HG02571 (cell line): ENCODE measurements around the gene TOX2.

Source experiments
- ATAC-seq: cut with Tn5 transposase; IDR thresholded peaks from one replicate; pipeline ENCODE4 v1.9.1; 2021; ENCODE audit warnings: mild to moderate bottlenecking, moderate library complexity; ENCODE audit not compliant: unreplicated experiment

Gene TOX2

GRCh38 chr20:43994486-43995100, 79.9 kb downstream of the TOX2 start:
- ATAC-seq = no peak

GRCh38 chr20:43995645-43996044, 81.0 kb downstream of the TOX2 start:
- ATAC-seq = no peak

DNA sequence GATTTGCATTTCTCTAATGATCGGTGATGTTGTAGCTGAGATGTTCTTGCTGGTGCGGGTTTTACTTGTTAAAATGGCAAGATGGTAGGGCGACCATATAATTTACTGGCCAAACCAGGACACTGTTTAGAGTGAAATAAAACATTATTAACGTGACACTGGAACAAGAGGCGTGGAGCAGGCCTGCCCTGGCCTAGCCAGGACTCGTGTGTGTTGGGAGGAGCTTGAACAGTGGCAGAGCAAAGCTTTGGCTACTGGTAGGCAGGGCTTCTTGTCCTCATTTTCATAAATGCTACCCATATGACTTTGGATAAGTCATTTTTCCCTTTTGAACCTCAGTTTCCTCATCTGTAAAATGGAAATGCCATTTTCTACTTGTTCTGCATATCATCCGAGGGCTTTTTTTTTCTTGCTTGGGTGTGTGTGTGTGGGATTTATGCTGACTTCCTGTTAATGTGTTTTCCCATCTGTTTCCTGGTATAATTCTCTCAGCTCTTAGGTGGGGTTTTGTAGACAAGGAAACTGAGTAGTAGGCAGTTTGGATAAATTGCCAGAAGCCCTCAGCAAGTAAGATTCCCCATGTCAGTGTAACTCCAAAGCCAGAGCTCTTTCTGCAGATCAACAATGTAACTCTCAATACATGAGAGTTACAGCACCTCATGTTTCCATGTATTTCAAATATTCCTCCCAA, 81.7 kb downstream of the TOX2 start:
- no peak for ATAC-seq

DNA sequence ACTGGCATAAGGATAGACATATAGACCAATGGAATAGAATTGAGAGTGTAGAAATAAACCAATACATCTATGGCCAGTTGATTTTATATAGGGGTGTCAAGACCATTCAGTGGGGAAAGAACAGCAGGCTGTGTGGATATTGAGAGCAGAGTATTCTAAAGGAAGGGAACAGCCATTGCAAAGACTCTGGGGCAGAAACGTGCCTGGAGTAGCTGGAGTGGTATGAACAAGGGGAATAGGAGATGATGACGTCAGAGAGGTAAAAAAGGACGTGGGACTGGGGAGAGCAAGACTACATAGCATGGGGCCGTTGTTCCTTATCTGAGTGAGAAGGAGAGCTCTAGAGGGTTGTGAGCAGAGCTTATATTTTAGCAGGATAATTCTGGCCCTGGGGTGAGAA, 85.2 kb downstream of the TOX2 start:
- no peak for ATAC-seq

GRCh38 chr20:44001667-44002596, 87.3 kb downstream of the TOX2 start:
- ATAC-seq = no peak

DNA sequence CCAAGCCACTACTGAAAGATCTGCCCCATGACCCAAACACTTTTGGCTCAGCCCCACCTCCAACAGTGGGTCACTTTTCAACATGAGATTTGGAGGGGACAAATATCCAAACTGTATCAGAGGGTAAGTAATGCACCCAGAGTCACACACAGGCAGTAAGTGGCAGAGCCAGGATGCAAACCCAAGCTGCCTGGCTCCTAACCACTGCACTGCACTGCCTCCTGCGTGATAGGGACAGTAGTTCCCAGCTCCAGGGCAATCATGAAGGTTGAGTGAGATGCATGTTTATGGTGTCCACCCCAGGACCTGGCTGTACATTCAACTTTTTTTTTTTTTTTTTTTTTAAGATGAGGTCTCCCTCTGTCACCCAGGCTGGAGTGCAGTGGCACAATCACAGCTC, 88.2 kb downstream of the TOX2 start:
- no peak for ATAC-seq

DNA sequence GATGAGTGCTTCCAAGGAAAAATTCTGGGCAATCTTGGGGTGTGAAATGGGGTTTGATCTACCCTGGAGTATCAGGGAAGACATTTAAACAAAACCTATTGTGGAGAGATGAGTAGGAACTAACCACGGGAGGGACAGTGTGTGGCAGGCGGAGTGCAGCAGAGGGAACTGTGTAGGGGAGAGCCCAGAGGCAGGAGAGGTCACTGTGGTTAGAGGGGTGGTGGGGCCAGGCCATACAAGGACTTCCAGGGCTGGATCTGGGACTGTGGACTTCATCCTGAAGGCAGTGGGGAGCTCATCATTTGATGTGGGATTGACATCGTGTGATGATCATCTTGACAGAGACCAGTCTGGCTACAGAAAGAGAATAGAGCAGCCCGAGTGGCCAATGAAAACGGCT, 89.0 kb downstream of the TOX2 start:
- no peak for ATAC-seq

DNA sequence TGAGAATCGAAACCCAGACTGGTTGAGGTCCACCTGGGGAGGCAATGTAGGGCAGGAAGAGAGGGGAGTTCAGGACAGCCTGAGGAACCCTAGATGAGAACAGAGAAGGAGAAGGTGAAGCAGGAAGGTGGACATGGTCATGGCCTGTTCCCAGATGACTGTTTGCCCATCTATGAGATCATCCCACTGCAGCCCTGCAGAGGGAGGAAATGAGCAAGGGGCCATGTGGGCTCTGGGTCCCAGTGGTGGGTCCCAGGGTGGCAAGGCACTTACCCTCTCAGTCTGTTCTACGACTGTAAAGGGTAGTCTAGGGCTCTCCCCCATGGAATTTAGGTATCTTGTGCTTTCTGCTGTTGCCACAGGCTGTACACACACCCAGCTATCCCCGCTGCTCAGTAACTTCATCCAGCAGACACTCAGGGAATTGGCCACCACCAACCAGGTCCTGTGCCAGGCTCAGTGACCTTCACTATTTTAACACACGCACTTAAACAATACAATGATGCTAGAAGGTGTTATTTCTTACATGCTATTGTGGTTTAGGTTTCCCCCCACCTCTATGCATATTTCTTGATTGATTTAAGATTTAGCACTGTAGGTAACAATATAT, 89.8 kb downstream of the TOX2 start:
- no peak for ATAC-seq

GRCh38 chr20:44005661-44006060, 91.0 kb downstream of the TOX2 start:
- no peak for ATAC-seq

DNA sequence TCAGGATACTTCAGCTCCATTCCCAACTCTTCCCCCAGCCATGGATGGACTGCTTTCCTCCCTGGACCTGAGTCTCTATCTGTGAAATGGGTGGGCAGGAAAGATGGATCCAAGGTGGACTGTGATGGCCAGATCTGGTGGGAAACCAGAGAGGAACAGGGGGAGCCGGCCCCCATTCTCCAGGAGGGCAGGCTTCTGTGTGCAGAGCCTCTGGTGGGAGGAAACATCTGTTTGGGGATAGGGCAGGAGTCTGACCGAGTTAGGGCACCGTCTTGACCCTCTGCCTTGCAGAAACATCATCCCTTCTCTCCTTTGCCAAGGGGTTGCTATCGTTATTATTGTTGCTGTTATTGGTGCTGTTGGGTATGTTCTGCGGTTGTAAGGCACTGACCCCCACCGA, 91.5 kb downstream of the TOX2 start:
- no peak for ATAC-seq

DNA sequence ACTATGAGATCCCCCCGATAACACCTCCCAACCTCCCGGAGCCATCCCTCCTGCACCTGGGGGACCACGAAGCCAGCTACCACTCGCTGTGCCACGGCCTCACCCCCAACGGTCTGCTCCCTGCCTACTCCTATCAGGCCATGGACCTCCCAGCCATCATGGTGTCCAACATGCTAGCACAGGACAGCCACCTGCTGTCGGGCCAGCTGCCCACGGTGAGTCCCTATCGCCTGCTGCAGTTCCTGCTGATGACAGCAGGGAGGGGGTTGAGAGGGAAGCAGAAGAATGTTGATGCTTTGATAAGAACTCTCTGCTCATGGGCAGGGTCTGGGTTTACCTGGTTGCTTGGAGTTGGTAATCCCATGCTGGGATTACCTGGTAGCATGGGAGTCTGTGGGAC, 91.9 kb downstream of the TOX2 start:
- ATAC-seq = no peak

GRCh38 chr20:44008806-44009678, 94.4 kb downstream of the TOX2 start:
- ATAC-seq = no peak

DNA sequence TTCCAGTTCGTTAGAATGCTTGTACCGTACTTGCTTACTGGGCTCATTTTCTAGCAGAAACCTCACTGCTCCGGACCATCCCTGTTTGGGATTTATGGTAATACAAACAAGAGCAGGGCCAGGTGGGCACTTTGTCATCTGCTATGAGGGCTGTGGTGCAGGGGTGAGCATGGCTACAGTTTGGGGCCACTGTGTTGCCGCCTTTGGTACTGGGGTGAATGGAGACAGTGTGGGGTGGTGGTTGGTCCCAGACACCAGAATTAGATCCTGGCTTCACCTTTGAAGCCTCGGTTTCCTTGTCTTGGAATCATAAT, 95.0 kb downstream of the TOX2 start:
- no peak for ATAC-seq

DNA sequence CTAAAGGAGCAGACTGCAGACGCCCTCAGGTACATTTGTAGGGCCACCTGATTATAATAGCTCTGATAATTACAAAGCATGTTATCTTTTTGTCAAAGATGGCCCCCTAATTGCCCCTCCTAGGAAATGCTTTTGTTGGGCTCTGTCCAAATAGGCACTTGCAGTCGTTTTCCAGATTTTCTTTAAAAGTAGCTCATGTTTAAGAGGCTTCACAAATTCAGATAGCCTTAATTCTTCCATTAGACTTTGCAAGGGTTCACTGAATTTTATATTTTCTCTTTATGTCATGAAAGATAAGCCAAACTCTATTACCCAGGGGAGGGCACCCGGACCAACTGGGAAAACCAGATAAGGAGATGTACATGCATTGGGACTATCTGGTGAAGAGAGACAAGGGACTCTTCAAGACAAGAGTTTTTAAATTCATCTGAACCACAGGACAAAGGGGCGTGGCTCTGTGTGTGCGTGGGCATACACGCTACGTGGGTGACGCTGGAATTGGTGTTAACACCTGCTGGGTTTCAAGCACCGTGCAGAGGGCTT, 95.6 kb downstream of the TOX2 start:
- no peak for ATAC-seq

- no peak for ATAC-seq
Observed at GRCh38 chr20:44011251-44011940, 96.7 kb downstream of the TOX2 start.

DNA sequence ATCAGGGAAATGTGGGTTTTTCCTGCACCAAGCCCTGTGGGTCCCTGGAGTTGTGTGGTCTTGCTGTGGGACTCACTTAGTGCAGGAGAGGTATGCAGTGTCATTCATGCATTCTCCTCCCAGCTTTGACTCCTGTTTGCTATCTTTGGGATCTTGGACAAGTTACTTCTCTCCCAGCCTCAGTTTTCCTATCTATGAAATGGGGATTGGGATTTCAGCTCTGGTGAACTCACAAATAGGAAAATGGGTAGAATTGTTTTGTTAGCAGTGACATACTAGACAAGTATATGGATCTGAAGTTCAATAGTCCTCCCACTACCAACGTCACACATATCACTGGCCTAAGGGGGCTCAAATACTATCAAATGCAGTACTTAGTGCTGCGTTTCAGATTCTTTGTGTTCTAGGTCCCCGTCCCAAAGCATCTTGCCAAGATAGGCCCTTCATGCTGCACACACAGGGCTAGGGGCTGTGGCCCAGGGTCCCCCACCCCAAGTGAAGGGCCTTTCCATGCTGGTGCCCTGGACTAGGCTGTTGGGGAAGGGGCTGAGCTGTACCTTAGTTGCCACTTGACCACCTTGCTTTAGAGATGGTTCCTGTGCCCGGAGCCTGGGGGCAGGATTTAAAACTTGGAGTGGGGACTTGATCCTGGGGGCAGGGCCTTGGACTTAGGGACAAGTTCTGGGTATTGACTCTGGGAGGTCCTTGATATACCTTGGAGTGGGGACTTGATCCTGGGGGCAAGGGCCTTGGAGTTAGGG, 98.0 kb downstream of the TOX2 start:
- ATAC-seq = no peak

DNA sequence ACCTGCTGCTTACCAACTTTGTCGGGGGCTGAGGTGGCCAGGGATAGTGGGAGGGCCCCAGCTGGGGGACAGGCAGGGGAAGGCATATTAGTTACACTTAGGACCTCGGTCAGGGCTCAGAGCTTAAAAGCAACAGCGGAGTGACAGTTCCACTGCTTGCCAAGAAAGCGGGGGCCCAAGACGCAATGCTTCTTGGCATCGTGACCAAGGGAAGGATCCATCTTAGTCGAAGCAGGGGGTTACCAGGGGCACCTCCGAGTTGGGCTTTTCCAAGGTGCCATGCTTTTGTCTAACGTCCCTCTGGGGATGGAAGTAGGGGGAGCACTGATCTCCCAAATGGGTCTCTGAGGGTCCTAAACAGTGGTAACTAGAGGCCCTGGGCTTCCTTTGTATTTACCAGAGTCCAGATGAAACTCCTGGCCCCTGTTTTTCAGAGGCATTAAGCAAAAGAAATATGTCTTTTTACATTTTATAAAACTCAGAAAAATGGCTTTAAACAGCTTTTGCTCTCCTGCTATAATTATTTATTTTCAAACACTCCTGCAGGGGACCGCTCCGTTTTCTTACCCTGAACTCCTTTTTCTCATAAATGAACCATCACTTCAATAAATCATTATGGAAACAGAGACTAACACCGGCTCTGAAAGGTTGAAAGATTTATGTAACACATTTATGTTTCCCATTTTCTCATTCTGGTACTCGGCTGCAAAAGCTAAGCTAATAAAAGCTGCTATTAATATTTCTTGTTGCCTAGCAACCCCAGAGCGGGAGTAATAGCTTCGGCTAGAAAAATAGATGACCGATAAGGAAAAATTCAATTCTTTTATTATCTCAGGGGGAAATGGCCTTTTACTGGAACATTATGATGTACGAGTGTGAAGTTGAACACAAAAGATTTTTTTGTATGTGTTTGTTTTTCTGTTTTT, 100.4 kb downstream of the TOX2 start:
- ATAC-seq = no peak

GRCh38 chr20:44015733-44016103, 101.1 kb downstream of the TOX2 start:
- ATAC-seq = no peak
